Measurements from ENCODE around the gene TP53BP2.
"Not testable (repeated sequence)": the region's sequence is repeated elsewhere in the genome, so short reads cannot be mapped to it uniquely, and the experiment has no call there.

The TP53BP2 gene

DNA sequence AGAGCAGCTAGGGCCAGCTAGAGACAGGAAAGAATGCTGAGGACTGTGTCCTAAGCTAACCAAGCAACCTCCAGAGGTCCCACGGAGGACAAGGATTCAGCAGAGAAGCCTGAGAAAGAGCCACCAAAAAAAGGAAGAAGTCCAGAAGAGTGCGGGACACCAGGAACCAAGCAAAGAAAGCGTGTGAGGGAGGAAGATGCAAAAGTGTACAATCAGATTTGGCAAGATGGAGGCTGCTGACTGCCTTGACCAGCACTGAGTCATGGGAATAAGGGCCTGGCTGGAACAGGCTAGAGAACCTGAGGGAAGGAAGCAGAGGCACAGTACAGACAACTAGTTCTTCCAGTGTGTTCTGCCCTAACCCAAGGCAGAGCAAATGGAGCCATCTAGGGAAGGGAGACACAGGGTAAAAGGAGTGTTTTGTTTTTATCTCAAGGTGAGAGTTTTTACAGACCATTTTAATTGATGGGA lies 18.5 kb downstream of the TP53BP2 start:
- no peak for DNase-seq

- DNase-seq, result no peak
Measured at GRCh38 chr1:223825767-223826748, 19.7 kb downstream of the TP53BP2 start.

DNA sequence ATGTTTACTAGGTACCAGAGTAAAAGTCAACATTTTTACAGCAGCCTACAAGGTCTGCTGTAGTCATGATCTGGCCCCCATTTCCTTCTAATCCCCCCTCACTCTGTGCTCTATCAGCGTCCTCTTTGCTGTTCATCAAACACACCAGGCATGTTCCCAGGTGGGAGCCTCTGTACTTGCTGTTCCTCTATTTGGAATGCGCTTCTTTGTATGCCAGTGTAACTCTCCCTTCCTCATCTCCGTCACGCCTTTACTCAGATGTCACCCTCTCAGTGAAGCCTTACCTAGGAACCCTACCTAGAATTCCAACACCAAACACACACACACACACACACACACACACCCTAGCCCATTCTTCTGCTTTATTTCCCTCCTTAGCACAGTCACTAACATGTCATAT lies 21.0 kb downstream of the TP53BP2 start:
- DNase-seq, result no peak

DNA sequence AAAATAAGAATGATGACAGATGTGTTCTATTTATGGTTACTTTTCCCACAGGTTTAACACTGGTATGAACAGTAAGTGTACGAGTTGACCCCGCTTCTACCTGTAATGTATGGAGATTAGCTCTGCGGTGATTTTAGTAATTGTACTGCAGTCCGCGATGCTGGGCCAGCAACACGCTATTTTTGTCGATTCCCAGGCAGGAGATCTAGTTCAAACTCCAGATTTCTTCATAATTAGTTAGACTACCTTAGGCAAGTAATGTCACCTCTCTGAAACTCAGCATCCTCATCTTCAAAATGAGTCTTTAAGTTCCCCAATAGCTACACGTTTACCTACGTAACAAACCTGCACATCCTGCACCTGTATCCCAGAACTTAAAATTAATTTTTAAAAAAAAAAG lies 21.5 kb downstream of the TP53BP2 start:
- DNase-seq, result no peak

DNA sequence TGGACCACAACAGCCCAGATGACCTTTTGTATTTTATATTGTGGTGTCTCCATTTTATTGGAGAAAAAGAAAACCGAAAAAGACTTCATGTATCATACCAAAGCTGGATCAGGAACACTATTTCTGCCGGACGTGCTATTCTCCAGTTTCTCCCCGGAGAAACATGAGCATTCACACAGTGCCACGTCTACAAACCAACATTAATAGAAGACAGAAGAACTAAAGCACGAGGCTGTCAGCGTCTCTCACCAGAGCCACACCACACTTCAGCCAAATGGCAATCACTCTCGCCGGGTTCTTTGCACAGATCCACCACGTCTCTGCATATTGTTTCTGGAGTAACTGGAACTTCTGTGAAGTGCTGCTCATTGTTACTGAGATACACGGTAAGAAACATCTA lies 24.8 kb downstream of the TP53BP2 start:
- no peak for DNase-seq

DNA sequence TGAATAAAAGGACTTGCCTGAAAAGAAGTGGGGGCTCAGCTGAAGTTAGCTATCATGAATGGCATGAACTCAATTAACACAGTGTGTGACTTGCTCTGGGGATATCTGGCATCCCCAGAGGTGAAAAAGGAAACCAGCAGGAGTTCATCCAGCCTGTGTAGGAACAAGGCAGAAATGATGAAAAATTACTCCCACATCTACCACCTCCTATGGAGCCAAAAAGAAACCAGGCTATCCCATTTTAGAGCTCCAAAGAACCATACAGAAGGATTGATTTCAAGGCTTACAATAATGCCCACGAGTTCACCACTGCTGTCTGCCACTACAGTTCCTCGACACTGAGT lies 25.3 kb downstream of the TP53BP2 start:
- DNase-seq, result no peak

- DNase-seq, result no peak
Measured at GRCh38 chr1:223819730-223820514, 25.8 kb downstream of the TP53BP2 start.

GRCh38 chr1:223817265-223817664 lies 28.5 kb downstream of the TP53BP2 start:
- DNase-seq, result not testable (repeated sequence)

- no peak for DNase-seq
Measured at GRCh38 chr1:223815865-223816264, 29.9 kb downstream of the TP53BP2 start.

DNA sequence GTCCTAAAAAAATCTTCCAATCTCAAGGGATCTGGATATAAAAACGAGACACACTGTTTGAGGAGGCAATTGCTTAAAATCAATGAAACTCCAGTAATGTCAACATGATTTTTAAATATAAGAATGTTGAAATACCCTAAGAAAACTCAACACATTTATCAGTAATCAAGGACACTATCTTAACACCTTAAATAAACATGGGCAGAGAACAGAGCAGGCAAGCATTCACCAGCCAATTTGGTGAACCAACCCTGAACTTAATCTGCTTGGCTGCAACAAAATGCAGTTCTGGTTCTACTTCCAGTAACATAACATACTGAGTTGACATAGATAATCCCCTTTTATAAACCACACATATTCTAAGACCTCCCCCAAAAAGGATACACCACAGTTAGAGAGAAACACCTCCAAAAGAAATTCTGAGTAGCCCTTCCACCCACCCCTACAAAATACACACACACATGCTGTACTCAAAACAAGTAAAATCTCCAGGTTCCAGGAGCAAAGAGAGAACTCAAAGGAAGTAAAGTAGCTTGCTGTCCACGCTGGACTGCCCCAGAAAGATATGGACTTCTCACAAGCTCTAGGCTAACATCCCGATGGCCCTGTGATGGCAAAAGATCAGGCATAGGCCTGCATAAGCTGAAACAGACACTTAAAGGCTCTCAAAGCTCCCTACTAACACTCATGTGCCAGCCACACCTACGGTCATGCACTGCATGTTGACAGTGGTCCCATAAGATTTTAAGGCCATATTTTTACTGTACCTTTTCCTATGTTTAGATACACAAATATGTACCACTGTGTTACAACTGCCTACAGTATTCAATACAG lies 30.5 kb downstream of the TP53BP2 start:
- no peak for DNase-seq

GRCh38 chr1:223813645-223814044 lies 32.1 kb downstream of the TP53BP2 start:
- DNase-seq, result no peak

GRCh38 chr1:223811634-223812101 lies 34.1 kb downstream of the TP53BP2 start:
- peak; percentile 18 for DNase-seq

DNA sequence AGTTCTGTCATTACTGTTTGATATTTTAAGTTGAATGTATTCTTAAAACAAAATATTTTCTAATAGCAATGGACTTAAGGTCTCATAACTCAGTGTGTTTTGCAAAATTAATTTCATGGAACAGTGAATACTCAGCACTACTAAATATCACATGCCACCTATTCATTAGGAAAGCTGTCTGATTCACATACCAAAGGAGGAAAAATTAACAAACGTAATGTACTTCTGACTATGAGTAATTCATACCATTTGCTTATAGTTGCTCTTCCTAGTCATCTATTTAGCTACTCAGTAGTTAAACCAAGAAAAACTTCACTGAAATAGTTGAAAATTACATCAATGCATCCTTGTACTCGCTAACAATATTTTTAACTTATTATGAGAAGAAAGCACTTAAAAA lies 35.2 kb downstream of the TP53BP2 start:
- no peak for DNase-seq

GRCh38 chr1:223809905-223810304 lies 35.8 kb downstream of the TP53BP2 start:
- not testable (repeated sequence) for DNase-seq

GRCh38 chr1:223803211-223803610 lies 42.5 kb downstream of the TP53BP2 start:
- DNase-seq, result no peak

DNA sequence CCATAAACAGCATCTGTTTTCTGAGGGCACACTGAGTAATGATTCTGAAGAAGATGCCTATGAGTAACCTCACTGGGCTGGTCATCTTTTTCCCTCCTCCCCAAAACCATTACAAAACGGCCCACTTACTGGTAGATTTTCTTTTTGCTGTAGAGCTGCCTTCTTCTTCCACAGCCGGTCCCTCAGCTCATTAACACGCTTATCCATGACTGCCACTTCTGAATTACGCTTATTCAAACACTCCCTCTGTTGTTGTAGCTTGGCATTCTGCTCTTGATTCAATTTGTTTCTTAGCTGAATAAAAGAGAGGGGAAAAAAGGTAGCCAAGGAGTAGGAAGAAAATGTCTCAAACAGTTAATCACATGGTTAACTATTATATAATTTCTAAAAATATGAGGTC lies 43.1 kb downstream of the TP53BP2 start:
- DNase-seq, result no peak

- DNase-seq, result no peak
Measured at GRCh38 chr1:223802032-223802431, 43.7 kb downstream of the TP53BP2 start.

DNA sequence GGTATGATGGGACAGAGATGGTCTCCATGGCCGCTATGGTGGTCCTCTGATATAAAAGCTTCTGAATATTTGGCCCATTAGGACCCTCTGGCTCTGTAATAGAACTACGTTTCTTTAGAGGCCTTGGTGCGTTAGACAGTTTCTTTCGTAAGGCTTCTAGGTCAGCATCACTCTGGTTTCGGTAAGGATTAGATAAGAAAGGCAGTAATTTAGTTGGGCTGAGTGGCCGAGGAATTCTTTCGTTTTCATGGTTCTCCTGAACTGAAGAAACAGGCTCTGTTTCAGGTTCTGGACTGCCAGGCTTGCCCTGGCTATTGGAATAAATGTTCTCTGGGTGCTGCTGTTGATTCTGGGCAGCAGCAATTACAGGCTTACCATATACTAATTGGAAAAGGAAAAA lies 49.5 kb downstream of the TP53BP2 start:
- DNase-seq, result no peak

DNA sequence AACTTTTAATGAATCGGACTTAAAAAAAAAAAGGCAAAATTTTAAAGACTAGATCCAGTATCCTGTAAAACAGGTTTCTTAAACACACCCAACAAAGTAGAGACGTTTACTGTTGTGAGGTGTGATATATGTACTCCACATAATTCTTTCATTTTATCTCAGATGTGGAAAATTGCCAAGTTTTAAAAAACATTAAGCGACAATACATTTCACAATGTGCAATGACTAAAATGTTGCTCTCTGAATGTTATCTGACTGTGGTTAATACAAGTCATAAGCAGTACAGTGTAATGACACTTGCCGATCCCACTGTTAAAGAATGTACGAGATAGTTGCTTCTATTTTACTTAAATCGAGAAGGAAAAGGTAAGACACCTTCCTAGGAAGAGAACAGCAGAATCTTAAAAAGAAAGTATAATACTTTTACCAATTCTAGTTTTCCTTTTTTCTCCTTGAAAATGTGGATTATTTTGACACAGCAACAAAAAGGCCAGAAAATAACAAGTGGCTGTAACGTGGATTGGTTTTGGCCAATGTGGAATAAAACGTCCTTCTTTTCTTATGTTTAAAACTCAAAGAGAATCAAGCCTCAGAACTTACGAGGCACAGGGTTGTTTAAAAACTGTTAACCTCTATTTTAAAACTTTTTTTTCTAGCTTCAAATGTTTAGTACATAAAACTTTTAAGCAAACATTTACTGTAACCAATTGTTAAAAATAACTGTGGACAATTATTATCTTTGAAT lies 51.4 kb downstream of the TP53BP2 start:
- no peak for DNase-seq

DNA sequence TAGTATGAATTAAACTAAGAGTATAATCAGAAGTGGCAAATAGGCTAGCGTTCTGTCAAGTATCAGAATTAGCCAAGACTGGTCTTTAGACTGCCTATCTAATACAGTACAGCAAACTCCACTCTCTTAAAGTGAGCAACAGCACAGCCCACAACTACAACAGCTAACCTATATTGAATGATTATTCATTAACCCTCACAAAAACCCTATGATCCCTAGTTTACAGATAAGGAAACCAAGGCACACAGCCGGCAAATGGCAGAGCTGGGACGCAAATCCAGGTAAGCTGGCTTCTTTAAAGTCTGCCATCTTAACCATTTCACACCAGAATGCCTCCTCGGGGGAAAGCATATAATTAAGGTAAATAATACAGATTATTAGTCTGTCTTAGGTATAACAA lies 52.0 kb downstream of the TP53BP2 start:
- no peak for DNase-seq

DNA sequence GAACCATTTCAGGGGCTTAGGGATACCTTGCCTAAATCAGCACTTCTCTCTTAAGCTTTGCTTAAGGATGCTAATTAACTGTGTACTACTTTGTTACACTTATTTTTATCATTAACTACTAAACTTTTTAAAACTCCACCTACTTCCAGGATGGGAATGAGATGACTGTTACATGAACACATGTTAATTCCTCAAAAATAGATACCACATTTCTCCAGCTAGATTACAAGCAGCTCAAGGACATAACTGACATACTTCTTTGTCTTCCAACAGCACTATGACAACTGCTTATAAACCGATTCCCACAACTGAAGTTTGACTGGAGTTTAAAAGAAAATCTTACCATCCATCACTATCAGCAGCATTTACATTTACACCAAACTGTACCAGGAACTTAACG lies 53.7 kb downstream of the TP53BP2 start:
- no peak for DNase-seq

GRCh38 chr1:223788746-223789415 lies 56.9 kb downstream of the TP53BP2 start:
- DNase-seq, result no peak

Measured in DMS79 treated with DMSO at 0.1 percent for 48 hours (cell line).